Motor neuron (in vitro differentiated cells): ENCODE data around the gene ADGRB3. TPM values are rescaled to one million over a fixed set of nuclear protein-coding genes. Genes with fewer than 3 reads are reported as not detected.

Experiments used
- ATAC-seq, 8 experiments: fragments of 200-7000 bp; cut with Tn5 transposase; replicated peaks in 6 of 8; 2 replicates each; pipeline ENCODE4 v1.8.0; 2021; ENCODE audit warnings: mild to moderate bottlenecking in 8 of 8, moderate library complexity in 8 of 8
- H3K27ac ChIP-seq, 2 donors: fragments of 250-450 bp; sonication (Bioruptor Pico); 2 replicates each; pipeline ENCODE4 v1.9.0; 2021; ENCODE audit warnings: antibody characterized with exemption in 2 of 2, mild to moderate bottlenecking in 2 of 2, moderate library complexity in 1 of 2
- H3K4me1 ChIP-seq, 2 donors: fragments of 250-450 bp; sonication (Bioruptor Pico); replicated peaks in 1 of 2; 2 replicates each; pipeline ENCODE4 v1.6.1; 2021; ENCODE audit warnings: antibody characterized with exemption in 2 of 2, mild to moderate bottlenecking in 2 of 2, moderate library complexity in 1 of 2
- H3K4me3 ChIP-seq, 5 donors: fragments of 250-450 bp; sonication (Bioruptor Pico); 2 replicates each; pipeline ENCODE4 v1.9.0; 2021; ENCODE audit warnings: antibody characterized with exemption in 5 of 5, mild to moderate bottlenecking in 5 of 5, moderate library complexity in 4 of 5
- WGBS, 10 experiments: fragments of 450-650 bp; shearing (Covaris generic); methylation state at CpG; one replicate each; pipeline ENCODE4 v1.0.0; 2022; 5-methylcytosine and 5-hydroxymethylcytosine counted together
- in situ Hi-C, 9 experiments: fragments of 400-800 bp; cut with MboI; loops; one replicate each; pipeline ENCODE4 v1.15.0; 2021; ENCODE audit warnings: low sequenced_read_pairs in 9 of 9, low pct_unique_long_range_greater_than_20kb in 2 of 9; ENCODE audit not compliant: unreplicated experiment in 9 of 9
- total RNA-seq, 8 experiments: library from RNA; unstranded; fragments of 300-600 nt; gene quantifications; 2 replicates each; pipeline versions ENCODE4 v1.2.3 to v1.2.4, GENCODE V29; 2022

Gene ADGRB3
- total RNA-seq, 8 experiments from 2014 or later, result 0.05 to 48.0 (median 24.2) TPM

GRCh38 chr6:69368613-69369012 lies 733.5 kb downstream of the ADGRB3 start:
- H3K4me1 ChIP-seq, result peaks cover 0 to 3% of the 10 kb centered on the region in 2 donors
- no peak overlapping the region for H3K4me3 ChIP-seq
- WGBS, 10 experiments, result 0 to 100% (median 75%) methylated on average over 1 of the region's 1 CpG; no CpG with 5 or more reads in 1 of the 10 experiments
- ATAC-seq, result no peak
- H3K27ac ChIP-seq, result no peak overlapping the region
- in situ Hi-C loops, result no loop called here

GRCh38 chr6:69370763-69371162 lies 735.7 kb downstream of the ADGRB3 start:
- peak in 3 of 8 experiments; percentile 44 to 88 (median 52) for ATAC-seq
- in situ Hi-C loops, result no loop called here
- WGBS, 10 experiments, result 4 to 81% (median 41%) methylated on average over 2 to 3 of the region's 3 CpGs; no CpG with 5 or more reads in 4 of the 10 experiments
- H3K4me1 ChIP-seq, result peaks cover 0 to 3% of the 10 kb centered on the region in 2 donors
- no peak overlapping the region for H3K27ac ChIP-seq
- H3K4me3 ChIP-seq, result no peak overlapping the region

- Histone ChIP-seq H3K27ac (no peak overlapping the region), H3K4me1 (no peaks in the 10 kb centered on the region), H3K4me3 (no peak overlapping the region)
- 14 to 100% (median 100%) methylated on average over 1 of the region's 1 CpG; no CpG with 5 or more reads in 3 of the 10 experiments for WGBS, 10 experiments
- ATAC-seq, result no peak
- in situ Hi-C loops, result no loop called here
These were observed 743.2 kb downstream of the ADGRB3 start for GRCh38 chr6:69378326-69378725.

- 0 to 100% (median 77%) methylated on average over 2 to 3 of the region's 3 CpGs for WGBS, 10 experiments
- H3K27ac ChIP-seq, result no peak overlapping the region
- no peak overlapping the region for H3K4me3 ChIP-seq
- no peak for ATAC-seq
- in situ Hi-C loops, result no loop called here
- no peaks in the 10 kb centered on the region for H3K4me1 ChIP-seq
These were observed 744.4 kb downstream of the ADGRB3 start for GRCh38 chr6:69379518-69379917.

GRCh38 chr6:69383627-69384026 lies 748.5 kb downstream of the ADGRB3 start:
- in situ Hi-C loops, result no loop called here
- no peaks in the 10 kb centered on the region for H3K4me1 ChIP-seq
- 4 to 97% (median 60%) methylated on average over 1 to 3 of the region's 3 CpGs; no CpG with 5 or more reads in 1 of the 10 experiments for WGBS, 10 experiments
- no peak for ATAC-seq
- H3K27ac ChIP-seq, result no peak overlapping the region
- H3K4me3 ChIP-seq, result no peak overlapping the region

- WGBS, 10 experiments, result 0 to 87% (median 79%) methylated on average over 1 to 5 of the region's 5 CpGs; no CpG with 5 or more reads in 2 of the 10 experiments
- ATAC-seq, result no peak
- H3K4me1 ChIP-seq, result no peaks in the 10 kb centered on the region
- in situ Hi-C loops, result no loop called here
- no peak overlapping the region for H3K27ac ChIP-seq
- no peak overlapping the region for H3K4me3 ChIP-seq
These were observed 751.3 kb downstream of the ADGRB3 start for GRCh38 chr6:69386426-69386825.

GRCh38 chr6:69390125-69390524 lies 755.0 kb downstream of the ADGRB3 start:
- H3K4me1 ChIP-seq, result no peaks in the 10 kb centered on the region
- no peak overlapping the region for H3K27ac ChIP-seq
- WGBS, 10 experiments, result 36 to 100% (median 90%) methylated on average over 1 to 4 of the region's 4 CpGs; no CpG with 5 or more reads in 3 of the 10 experiments
- no peak overlapping the region for H3K4me3 ChIP-seq
- in situ Hi-C loops, result no loop called here
- no peak for ATAC-seq

- no peaks in the 10 kb centered on the region for H3K4me1 ChIP-seq
- 3 to 100% (median 86%) methylated on average over 2 to 6 of the region's 6 CpGs for WGBS, 10 experiments
- in situ Hi-C loops, result no loop called here
- no peak overlapping the region for H3K27ac ChIP-seq
- no peak for ATAC-seq
- H3K4me3 ChIP-seq, result no peak overlapping the region
These were observed 756.0 kb downstream of the ADGRB3 start for GRCh38 chr6:69391106-69391505.

- Histone ChIP-seq H3K4me1 (no peaks in the 10 kb centered on the region), H3K4me3 (no peak overlapping the region), H3K27ac (no peak overlapping the region)
- no peak for ATAC-seq
- in situ Hi-C loops, result no loop called here
- WGBS, 10 experiments, result 15 to 96% (median 90%) methylated on average over 2 to 7 of the region's 7 CpGs; no CpG with 5 or more reads in 1 of the 10 experiments
These were observed 757.7 kb downstream of the ADGRB3 start for GRCh38 chr6:69392745-69393144.

GRCh38 chr6:69398311-69398710 lies 763.2 kb downstream of the ADGRB3 start:
- Histone ChIP-seq H3K4me1 (no peaks in the 10 kb centered on the region), H3K27ac (no peak overlapping the region), H3K4me3 (no peak overlapping the region)
- in situ Hi-C loops, result no loop called here
- no peak for ATAC-seq
- 0 to 100% (median 76%) methylated on average over 1 to 3 of the region's 3 CpGs; no CpG with 5 or more reads in 1 of the 10 experiments for WGBS, 10 experiments

GRCh38 chr6:69398729-69399128 lies 763.6 kb downstream of the ADGRB3 start:
- in situ Hi-C loops, result no loop called here
- H3K4me3 ChIP-seq, result no peak overlapping the region
- H3K27ac ChIP-seq, result no peak overlapping the region
- no peaks in the 10 kb centered on the region for H3K4me1 ChIP-seq
- ATAC-seq, result no peak
- WGBS, 10 experiments, result 31 to 100% (median 40%) methylated on average over 2 of the region's 2 CpGs; no CpG with 5 or more reads in 7 of the 10 experiments

- Histone ChIP-seq H3K4me1 (no peaks in the 10 kb centered on the region), H3K4me3 (no peak overlapping the region), H3K27ac (no peak overlapping the region)
- in situ Hi-C loops, result no loop called here
- ATAC-seq, result no peak
- 0 to 33% (median 0%) methylated on average over 1 to 3 of the region's 3 CpGs; no CpG with 5 or more reads in 4 of the 10 experiments for WGBS, 10 experiments
These were observed 773.8 kb downstream of the ADGRB3 start for GRCh38 chr6:69408886-69409285.

GRCh38 chr6:69416776-69417175 lies 781.7 kb downstream of the ADGRB3 start:
- peak in 1 of 8 experiments; percentile 41 for ATAC-seq
- no peaks in the 10 kb centered on the region for H3K4me1 ChIP-seq
- 0 to 100% (median 83%) methylated on average over 1 to 2 of the region's 2 CpGs; no CpG with 5 or more reads in 1 of the 10 experiments for WGBS, 10 experiments
- H3K27ac ChIP-seq, result no peak overlapping the region
- no peak overlapping the region for H3K4me3 ChIP-seq
- in situ Hi-C loops, result no loop called here

- no peak overlapping the region for H3K27ac ChIP-seq
- no peak overlapping the region for H3K4me3 ChIP-seq
- in situ Hi-C loops, result no loop called here
- H3K4me1 ChIP-seq, result peaks cover 5 to 8% of the 10 kb centered on the region in 2 donors
- ATAC-seq, result no peak
These were observed 786.2 kb downstream of the ADGRB3 start for GRCh38 chr6:69421269-69421668.
